Stimulated activated CD4-positive, alpha-beta T cell treated with anti-CD3 and anti-CD28 coated beads, Interleukin-15, amount 100 ng/mL, for 1 hour (primary cell): ENCODE results near the gene FOSL1.

Experiments used
- DNase-seq, 2 donors: peaks; one replicate each; pipeline ENCODE4 v3.0.0-alpha.2; 2020; ENCODE audit warnings: low read depth in 1 of 2, low spot score in 1 of 2

The FOSL1 gene

DNA sequence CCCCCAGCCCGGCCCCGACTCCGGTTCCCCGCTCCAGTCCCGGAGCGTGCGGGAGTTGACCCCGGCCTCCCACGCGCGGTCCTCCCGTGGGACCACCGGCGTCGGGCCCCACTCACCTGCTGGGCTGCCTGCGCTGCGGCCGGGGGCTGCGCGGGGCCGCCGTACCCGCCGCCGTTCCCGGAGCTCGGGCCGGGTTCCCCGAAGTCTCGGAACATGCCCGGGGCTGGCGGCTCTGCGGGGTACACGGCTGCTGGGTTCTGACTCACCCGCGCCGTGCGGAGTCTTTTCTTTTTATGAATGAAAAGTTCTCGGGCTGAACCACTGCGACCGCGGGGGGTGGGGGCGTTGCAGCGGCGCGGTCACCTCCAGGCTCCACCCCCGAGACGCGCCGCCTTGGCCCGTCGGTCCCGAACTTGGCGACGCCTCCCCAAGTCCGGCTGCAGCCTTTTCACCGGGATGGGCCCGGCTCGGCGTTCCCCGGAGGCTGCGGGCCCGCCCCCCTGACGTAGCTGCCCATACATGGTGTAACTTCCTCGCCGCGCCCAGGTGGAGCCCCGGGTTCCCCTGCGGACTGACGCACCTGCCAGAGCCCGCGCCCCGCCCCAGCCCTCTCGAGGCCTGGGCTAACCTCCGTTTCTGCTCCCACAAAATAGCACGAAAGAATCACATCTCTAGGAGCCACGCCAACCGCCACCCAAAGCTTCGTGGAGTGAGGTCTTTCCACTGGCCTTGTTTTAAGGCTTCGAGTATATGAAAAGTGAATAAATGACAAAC is at the start of gene FOSL1:
Gene FOSL1, minus strand, starts transcription at position 264 of the 774 bp plus-strand sequence. Its CDS starts 49 bp downstream, at position 215.
- DNase-seq: peak; percentile 85 to 89

DNA sequence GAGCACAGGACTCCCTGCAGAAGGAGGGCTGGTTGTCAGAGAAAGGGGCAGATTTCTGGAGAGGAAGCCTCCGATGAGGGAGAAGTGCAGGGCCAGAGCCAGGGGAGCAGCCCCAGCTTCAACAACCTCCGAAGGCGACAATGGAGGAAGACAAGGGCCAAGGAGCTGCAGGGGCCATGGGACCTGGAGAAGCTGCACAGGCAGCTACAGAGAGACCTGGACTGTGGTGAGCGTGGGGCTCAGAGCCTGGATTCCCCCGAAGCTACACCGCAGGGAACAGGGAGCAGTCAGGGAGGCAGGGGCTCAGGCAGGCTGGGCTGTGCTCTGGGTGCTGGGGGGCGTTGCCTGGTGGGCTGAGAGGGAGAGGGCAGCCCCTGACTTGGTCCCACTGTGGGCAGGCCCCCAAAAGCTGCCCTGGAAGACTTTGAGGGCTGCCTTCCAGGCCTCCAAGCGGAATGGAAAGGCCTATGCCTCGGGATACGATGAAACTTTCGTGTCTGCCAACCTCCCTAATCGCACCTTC is 47.5 kb upstream of the FOSL1 start:
- DNase-seq: no peak

DNA sequence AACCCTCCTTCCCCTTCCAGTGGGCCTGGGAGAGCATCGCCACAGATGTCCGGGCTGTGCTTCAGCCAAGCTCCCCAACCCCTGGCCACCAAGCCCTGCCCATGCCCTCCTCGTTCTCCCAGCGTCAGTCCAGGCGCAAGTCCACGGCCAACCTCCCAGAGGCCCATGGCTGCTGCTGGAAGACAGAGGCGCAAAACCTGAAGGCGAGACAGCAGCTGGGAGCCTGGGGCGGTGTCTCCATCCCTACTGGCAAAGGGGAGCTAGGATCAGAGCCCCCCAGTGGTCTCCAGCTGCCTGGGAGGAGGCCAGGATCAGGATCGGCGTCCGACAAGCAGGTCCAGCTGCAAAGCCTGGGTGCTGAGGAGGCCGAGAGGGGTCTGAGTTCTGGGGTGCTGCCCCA is 46.9 kb upstream of the FOSL1 start:
- DNase-seq: no peak

DNA sequence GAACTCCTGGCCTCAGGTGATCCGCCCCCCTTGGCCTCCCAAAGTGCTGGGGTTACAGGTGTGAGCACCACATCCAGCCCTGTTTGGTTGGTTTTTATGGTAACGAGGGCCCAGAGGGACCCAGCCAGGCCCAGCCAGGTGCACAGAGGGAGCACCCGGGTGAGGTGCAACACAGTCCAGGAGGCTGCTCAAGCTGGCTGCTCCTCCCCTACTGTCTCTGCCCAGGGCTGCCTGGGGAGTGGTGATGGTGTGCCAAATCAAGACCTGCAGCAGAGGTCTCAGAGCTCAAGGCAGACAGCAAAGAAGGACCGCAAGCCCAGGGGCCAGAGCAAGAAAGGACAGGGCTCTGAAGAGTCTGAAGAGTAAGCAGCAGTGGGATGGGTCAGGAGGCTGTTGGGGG is 46.5 kb upstream of the FOSL1 start:
- DNase-seq: no peak

DNA sequence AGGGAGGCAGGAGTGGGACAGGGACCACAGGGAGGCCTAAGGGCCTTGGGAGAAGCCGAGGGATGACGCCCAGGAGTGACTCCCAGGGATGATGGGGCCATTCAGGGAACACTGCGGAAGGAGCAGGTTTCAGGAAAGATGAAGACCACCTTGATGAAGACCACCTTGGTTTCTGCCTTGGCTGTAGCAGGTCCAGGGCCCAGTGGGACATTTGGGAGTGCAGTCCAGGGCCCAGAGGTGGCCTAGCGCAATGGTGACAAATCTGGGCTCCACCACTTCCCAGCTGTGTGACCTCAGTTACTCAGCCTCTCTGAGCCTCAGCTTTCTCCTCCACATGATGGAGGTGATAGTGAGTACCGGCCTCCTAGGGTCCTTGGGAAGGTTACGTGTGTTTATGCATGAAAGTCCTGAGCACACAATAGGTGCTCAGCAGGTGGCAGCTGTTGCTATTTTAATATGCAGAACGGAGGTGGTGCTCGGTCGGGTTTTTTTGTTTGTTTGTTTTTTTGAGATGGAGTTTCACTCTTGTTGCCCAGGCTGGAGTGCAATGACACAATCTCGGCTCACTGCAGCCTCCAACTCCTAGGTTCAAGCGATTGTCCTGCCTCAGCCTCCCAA is 45.9 kb upstream of the FOSL1 start:
- DNase-seq: no peak

DNA sequence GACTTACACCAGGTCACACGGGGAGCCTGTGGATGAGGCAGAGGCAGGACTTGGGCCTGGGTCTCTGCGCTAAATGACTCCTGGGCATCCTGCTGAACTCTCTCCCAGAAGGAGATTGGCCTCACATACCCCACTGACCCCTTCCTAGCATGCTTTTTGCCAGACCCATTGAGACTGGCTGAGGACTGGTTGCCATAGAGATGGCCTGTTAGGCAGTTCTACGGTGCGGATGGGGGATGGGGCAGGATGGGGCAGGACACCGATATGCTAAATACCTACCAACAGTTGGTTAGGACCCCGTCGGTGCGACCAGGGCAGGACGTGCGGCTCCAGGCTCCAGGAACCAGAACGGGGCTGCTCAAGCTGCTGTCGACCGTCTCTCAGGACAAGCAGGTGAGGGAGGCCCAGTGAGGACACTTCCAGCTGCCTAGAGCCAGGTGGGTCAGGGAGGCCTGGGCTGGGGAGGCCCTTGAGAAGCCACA is 45.3 kb upstream of the FOSL1 start, which contains the start of gene TSGA10IP:
Gene TSGA10IP, plus strand, starts transcription at position 51 of the 482 bp plus-strand sequence. Its CDS starts 196 bp downstream, at position 247.
- no peak for DNase-seq

DNA sequence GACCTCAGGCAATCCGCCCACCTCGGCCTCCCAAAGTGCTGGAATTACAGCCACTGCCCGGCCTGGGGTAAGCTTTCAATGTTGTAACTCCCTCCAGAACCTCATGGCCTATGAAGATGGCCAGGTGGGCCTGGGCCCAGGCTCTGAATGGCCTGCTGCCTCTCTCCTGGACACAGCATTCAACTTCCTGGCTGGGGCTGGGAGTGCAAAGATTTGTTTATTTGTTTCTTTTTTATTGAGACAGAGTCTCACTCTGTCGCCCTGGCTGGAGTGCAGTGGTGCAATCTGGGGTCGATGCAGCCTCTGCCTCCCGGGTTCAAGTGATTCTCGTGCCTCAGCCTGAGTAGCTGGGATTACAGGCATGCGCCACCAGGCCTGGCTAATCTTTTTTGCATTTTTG is 44.6 kb upstream of the FOSL1 start:
- DNase-seq: no peak

DNA sequence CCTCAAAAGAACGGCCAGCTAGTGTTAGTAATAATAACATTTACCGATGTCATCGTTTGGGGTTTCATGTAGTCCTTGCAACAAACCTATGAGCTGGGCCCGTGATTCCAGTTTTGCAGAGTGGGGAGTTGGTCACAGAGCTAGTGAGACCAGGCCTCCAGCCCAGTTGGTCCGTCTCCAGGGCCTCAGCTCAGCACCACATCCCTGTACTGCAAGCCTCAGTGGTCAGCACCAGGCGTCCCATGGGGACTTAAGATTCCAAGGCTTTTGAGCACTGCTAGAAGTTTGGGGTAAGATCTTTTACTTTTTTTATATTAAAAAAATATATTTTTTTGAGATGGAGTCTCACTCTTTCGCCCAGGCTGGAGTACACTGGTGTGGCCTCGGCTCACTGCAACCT is 44.0 kb upstream of the FOSL1 start:
- DNase-seq: no peak

DNA sequence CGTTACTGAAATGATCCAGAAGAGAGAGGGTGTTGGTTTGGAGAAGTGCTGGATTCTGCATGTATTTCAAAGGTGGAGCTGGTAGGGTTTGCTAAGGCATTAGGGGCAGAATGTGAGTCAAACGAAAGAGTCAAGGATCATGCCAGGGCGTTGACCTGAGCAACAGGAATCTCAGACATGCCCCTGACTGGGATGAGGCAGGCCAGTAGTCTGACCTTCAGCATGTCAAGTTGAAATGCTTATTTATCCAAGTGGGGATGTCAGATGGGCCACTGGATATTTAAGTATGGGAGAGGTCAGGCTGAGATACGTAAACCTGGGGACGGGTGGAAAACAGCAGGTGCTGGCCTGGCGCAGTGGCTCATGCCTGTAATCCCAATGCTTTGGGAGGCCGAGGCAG is 42.3 kb upstream of the FOSL1 start:
- DNase-seq: no peak

DNA sequence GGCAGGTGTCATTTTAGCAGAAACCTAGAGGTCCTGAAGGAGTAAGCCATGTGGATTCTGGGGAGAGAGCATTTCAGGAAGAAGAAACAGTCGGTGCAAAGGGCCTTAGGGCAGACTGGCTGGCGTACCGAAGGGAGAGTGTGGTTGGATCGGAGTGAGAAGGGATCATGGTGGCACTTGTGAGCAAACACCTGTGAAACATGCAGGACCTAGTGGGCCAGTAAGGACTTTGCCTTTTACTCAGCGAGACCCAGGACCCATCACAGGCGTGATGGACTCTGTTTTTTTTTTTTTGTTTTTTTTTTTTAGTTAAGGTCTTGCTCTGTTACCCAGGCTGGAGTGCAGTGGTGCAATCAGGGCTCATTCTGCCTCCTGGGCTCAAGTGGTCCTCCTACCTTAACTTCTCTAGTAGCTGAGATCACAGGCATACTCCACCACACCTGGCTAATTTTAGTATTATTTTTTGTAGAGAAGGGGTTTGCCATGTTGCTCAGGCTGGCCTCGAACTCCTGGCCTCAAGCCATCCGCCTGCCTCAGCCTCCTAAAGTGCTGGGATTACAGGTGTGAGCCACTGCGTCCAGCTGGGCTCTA is 41.6 kb upstream of the FOSL1 start:
- no peak for DNase-seq

DNA sequence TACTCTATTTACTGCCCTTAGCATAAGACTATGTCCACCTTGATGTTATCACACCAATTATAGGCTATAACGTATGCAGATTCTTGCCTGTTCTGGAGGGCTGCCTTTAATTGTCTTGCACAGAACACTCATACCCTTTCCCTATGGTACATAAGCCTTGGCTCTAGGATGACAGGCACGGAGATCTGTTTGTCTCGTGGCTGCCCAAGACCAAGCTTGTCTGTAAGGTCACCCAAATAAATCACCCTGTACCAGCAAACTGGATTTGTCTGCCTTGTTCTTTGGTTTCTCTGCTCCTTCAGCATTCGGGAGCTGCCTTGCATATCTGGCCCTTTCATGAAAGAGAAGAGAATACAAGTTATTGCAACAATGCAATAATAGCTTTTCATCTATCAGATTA is 37.6 kb upstream of the FOSL1 start:
- no peak for DNase-seq

DNA sequence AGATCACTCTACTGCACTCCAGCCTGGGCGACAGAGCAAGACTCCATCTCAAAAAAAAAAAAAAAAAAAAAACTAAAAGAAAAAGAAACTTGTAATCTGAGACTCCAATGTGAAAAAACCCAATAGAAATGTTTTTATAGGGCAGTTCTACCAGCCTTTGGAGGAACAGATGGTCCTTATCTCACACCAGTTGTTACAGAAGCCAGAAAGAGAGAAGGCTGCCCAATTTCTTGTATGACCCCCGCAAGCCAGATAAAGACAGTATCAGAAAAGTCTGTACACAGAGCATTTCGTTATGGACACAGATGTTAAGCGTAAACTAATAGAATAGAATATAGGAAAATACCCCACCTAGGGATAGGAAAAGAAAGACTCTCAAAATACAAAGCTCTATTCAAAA is 33.8 kb upstream of the FOSL1 start:
- no peak for DNase-seq

DNA sequence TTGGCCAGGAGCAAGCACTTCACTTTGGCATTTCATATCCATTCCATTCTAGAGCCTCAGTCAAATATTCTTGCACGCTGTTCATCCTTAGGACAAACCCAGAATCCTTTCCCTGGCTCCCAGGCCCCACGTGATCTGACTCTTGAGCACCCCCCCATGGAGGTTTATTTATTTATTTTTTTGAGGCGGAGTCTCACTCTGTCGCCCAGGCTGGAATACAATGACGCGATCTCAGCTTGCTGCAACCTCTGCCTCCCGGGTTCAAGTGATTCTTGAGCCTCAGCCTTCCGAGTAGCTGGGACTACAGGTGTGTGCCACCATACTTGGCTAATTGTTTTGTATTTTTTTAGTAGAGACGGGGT is 32.4 kb upstream of the FOSL1 start:
- no peak for DNase-seq

DNA sequence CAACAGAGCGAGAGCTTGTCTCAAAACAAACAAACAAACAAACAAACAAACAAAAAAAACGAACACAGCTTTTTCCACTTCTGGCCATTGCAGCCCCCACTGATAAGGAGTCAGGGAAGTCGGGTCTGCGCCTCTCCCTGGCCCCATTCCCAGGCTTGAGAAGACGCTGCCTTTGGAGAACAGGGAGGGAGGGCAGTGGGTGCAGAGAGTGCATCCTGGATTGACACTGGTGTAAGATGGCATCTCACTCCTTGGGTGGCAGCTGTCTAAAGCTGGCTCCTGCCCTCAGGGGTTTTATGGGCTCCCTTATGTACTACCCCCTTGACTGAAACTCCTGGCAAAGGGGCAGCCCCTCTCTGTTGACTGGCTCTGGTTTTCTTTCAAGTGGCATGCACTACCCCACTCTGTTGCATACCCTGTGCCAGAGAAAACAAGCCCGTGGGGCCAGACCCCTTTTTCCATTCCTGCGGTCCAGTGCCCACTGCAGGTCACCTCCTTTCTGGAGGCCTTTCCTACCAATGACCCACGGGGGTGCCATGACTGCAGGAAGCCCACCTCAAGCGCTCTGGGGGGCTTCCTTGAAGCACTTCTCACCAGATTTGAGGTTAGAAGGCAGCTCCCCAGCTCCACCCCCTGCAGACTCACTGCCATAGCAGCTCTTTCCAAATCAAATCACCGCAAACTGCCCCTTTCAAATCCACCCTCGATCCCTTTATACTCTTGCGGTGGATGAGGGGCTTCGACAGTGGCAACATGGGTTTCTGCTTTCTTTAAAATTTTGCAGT is 31.8 kb upstream of the FOSL1 start:
- no peak for DNase-seq

DNA sequence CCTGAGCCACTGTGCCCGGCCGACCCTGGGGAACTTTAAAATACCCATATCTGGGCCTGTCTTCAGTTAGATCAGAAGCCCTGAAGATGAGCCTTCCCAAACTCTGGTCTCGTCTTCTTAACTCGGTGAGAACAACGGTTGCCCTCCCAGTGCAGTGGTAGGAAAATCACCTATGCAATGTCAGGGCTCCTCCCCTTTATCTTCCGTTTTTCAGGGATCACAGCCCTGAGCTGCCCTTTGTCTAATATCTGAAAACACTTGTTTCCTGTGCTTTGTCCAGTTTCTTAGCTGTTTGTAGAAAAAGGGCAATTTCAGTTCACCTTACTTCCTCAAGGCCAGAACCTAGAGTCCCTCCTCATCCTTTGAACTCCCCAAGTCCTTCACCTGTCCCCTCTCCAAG is 28.5 kb upstream of the FOSL1 start:
- no peak for DNase-seq

DNA sequence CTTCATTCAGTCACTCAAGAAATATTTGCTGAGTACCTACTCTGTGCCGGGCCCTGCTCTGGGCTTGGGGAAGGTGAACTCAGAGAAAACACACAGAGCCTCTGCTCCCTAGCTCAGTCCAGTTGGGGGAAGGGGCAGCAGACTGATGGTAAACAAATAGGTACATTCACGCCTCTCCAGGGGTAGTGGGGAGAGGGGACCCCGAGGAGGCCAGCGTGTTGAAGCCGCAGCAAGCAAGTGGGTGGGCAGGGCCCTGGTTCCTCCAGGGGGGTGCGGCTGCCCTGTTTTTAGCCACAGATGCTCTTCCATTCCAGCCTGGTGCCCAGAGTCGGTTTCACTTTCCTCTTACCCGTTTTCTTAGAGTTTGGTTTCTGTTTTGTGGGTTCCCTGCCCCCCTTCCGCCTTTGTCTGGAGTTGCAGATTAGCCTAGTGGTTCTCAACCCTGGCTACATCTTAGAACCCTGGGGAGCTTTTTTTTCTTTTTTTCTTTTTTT is 27.8 kb upstream of the FOSL1 start:
- DNase-seq: peak; percentile 39 to 53

DNA sequence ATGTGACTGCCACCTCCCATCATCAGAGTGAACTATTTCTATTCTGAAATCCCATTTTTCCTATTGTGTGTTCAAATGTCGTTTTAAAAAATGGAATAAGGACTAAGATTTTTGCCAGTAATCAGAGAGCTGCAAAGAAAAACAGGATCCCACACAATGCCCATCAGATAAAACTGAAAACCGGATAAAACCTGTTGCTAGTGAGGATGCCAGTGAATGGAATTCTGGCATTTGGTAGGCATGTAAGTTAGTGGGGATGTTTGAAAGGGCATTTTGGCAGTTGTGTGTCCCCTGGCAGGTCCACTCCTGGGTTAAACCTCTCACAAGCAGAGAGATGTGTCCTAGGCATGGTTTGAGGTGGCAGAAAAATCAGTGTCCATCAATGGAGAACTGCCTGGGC is 25.2 kb upstream of the FOSL1 start:
- no peak for DNase-seq

DNA sequence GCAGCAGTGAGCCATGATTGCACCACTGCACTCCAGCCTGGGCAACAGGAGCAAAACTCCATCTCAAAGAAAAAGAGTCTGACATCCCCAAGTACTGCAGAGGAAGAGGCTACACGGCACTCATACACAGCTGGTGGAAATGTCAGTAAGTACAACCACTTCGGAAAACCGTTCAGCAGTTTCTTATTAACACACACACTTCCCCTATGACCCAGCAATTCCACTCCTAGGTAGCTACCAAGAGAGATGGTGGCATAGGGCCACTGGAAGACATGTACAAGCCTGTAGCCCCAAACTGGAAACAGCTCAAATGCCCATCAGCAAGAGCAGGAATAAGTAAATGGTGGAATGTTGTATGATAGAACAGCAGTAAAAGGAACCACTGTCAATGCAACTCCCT is 22.4 kb upstream of the FOSL1 start:
- DNase-seq: no peak

DNA sequence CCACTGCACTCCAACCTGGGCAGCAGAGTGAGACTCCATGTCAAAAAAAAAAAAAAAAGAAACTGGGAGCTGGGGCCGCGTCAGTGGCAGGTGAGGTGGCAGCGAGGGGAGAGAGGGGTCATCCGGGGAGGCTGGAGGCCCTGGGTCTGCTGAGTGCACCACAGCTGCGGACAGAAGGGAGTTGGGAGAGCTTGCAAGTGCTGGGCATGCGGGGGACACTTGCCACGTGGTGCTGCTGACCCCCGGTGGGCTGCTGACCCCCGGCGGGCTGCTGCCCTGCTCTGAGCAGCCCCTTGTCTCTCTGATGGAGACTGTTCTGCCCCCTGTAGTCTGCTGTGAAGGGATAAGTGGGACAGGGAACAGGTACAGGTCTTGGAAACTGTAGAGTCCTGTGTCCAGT is 21.7 kb upstream of the FOSL1 start:
- DNase-seq: no peak

DNA sequence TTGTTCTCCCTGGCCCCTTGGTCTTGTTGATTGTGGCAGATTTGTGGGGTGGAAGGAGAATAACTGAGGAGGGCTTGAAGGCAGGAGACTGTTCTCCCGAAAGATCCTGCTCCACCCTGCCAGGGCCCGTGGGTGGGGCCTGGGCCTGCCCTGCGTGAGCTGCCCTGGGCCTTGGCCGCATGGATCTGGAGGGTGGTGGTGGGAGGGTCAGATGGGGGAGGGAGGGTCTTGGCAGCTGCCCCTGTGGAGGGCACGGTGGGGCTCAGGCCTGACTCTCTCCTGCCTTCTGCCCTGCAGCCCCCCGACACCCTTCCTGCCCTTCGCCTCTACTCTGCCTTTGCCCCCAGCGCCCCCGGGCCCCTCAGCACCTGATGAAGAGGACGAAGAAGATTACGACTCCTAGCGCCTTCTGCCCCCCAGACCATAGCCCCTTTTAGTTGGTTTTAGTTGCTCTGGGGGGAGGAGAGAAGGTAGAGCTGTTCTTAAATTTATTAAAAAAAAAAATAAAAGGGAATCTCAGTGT is 20.9 kb upstream of the FOSL1 start:
- DNase-seq: no peak

DNA sequence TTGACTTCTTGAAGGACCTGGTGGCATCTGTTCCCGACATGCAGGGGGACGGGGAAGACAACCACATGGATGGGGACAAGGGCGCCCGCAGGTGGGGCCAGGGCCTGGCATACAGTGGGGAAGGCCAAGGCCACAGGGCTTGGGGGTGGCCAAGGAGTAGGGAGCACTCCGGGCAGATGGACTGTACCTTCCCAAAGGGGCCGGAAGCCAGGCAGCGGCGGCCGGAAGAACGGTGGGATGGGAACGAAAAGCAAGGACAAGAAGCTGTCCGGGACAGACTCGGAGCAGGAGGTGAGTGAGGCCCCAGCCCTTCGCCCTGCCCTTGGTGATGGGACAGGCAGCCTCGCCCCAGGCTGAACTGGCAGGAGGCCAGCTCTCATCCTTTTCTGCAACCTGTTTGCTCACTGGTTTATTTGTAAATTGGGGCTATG is 20.2 kb upstream of the FOSL1 start:
- DNase-seq: no peak
